Neuronal stem cell (in vitro differentiated cells): ENCODE results near the gene COX4I1.

Experiments used
- DNase-seq: peaks from one replicate; pipeline ENCODE4 v3.0.0-alpha.2; 2013; ENCODE audit warnings: low spot score
- H2AFZ ChIP-seq: one replicate; pipeline ENCODE4 v1.6.1; 2013; ENCODE audit warnings: mild to moderate bottlenecking, low read length, inconsistent platforms
- H2AK5ac ChIP-seq: 2 replicates; pipeline ENCODE4 v1.6.1; 2013; ENCODE audit warnings: low read depth, mild to moderate bottlenecking, inconsistent platforms, low read length, moderate library complexity, mixed read lengths
- H2BK120ac ChIP-seq: 2 replicates; pipeline ENCODE4 v1.6.1; 2013; ENCODE audit warnings: low read depth, mild to moderate bottlenecking, inconsistent platforms, low read length, moderate library complexity, mixed read lengths
- H2BK12ac ChIP-seq: one replicate; pipeline ENCODE4 v1.6.1; 2013; ENCODE audit warnings: low read length, inconsistent platforms
- H2BK15ac ChIP-seq: 2 replicates; pipeline ENCODE4 v1.6.1; 2013; ENCODE audit warnings: mild to moderate bottlenecking, low read length, inconsistent platforms, mixed read lengths
- H2BK5ac ChIP-seq: one replicate; pipeline ENCODE4 v1.6.1; 2013; ENCODE audit warnings: inconsistent platforms, mild to moderate bottlenecking, low read length, moderate library complexity
- H3K14ac ChIP-seq: one replicate; pipeline ENCODE4 v1.6.1; 2013; ENCODE audit warnings: low read length, inconsistent platforms
- H3K18ac ChIP-seq: 2 replicates; pipeline ENCODE4 v1.6.1; 2013; ENCODE audit warnings: low read length, inconsistent platforms
- H3K23ac ChIP-seq: 2 replicates; pipeline ENCODE4 v1.6.1; 2013; ENCODE audit warnings: low read depth, mild to moderate bottlenecking, mixed read lengths, low read length, inconsistent platforms; ENCODE audit not compliant: poor library complexity
- H3K27ac ChIP-seq: replicated peaks from 3 replicates; pipeline ENCODE4 v1.5.1; 2013; ENCODE audit warnings: low read length, inconsistent platforms
- H3K27me3 ChIP-seq, 3 experiments: 2 replicates each; pipeline ENCODE4 v1.6.1; 2013; ENCODE audit warnings: low read length in 3 of 3, mild to moderate bottlenecking in 2 of 3, inconsistent platforms in 1 of 3, low read depth in 1 of 3, mixed read lengths in 1 of 3, moderate library complexity in 1 of 3; ENCODE audit not compliant: control insufficient read depth in 3 of 3, insufficient read depth in 3 of 3
- H3K36me3 ChIP-seq, 2 donors: replicated peaks in 1 of 2; 2 replicates each; pipeline ENCODE4 v1.6.1; 2013; ENCODE audit warnings: low read length in 2 of 2; ENCODE audit not compliant: control insufficient read depth in 2 of 2, insufficient read depth in 2 of 2
- H3K4ac ChIP-seq: 2 replicates; pipeline ENCODE4 v1.6.1; 2013; ENCODE audit warnings: inconsistent platforms, mild to moderate bottlenecking, low read length, moderate library complexity
- H3K4me1 ChIP-seq, 2 donors: 1 replicate in 1 of 2; 2 replicates in 1 of 2; pipeline ENCODE4 v1.6.1; 2013; ENCODE audit warnings: low read length in 2 of 2, low read depth in 1 of 2; ENCODE audit not compliant: control insufficient read depth in 2 of 2, insufficient read depth in 1 of 2
- H3K4me2 ChIP-seq: one replicate; pipeline ENCODE4 v1.6.1; 2013; ENCODE audit warnings: mild to moderate bottlenecking, low read length, inconsistent platforms; ENCODE audit not compliant: insufficient read depth, poor library complexity, severe bottlenecking
- H3K4me3 ChIP-seq, 2 donors: 2 replicates each; pipeline ENCODE4 v1.5.1; 2013; ENCODE audit warnings: low read length in 2 of 2, mild to moderate bottlenecking in 2 of 2, inconsistent platforms in 1 of 2, moderate library complexity in 1 of 2
- H3K79me1 ChIP-seq: one replicate; pipeline ENCODE4 v1.6.1; 2013; ENCODE audit warnings: low read depth, mild to moderate bottlenecking, inconsistent platforms, low read length, moderate library complexity
- H3K9ac ChIP-seq: one replicate; pipeline ENCODE4 v1.6.1; 2013; ENCODE audit warnings: mild to moderate bottlenecking, low read depth, low read length, inconsistent platforms; ENCODE audit not compliant: poor library complexity
- H3K9me3 ChIP-seq, 2 donors: replicated peaks in 1 of 2; 2 replicates each; pipeline versions ENCODE3 to v1.6.1; 2013; ENCODE audit warnings: low read length in 2 of 2, mild to moderate bottlenecking in 2 of 2, inconsistent platforms in 1 of 2, low read depth in 1 of 2, mixed read lengths in 1 of 2, moderate library complexity in 1 of 2; ENCODE audit not compliant: control insufficient read depth in 2 of 2, insufficient read depth in 1 of 2
- H4K8ac ChIP-seq: one replicate; pipeline ENCODE4 v1.6.1; 2013; ENCODE audit warnings: low read depth, mild to moderate bottlenecking, inconsistent platforms, low read length, moderate library complexity
- H4K91ac ChIP-seq: one replicate; pipeline ENCODE4 v1.6.1; 2013; ENCODE audit warnings: low read length, low read depth, mild to moderate bottlenecking, inconsistent platforms; ENCODE audit not compliant: poor library complexity
- WGBS, 2 donors: extraction: QIAGEN DNeasy Blood & Tissue Kit; methylation state at CpG; one replicate each; pipeline ENCODE4 v1.1.7; 2013; ENCODE audit warnings: missing lambda C conversion rate in 2 of 2, mixed read lengths in 1 of 2; ENCODE audit not compliant: insufficient read length in 2 of 2, insufficient replicate concordance in 1 of 2; ENCODE audit errors: extremely low coverage in 2 of 2; 5-methylcytosine and 5-hydroxymethylcytosine counted together

The COX4I1 gene

GRCh38 chr16:85789773-85790172 lies 9.7 kb upstream of the COX4I1 start:
- Histone ChIP-seq H3K18ac (no peak overlapping the region), H2BK15ac (no peak overlapping the region), H3K4me3 (no peak overlapping the region), H4K91ac (no peak overlapping the region), H3K4me2 (no peak overlapping the region), H2BK120ac (no peak overlapping the region), H2BK5ac (no peak overlapping the region), H3K27ac (no peak overlapping the region), H3K9ac (no peak overlapping the region), H3K79me1 (peaks cover 13% of the 10 kb centered on the region), H3K9me3 (peaks cover 0 to 3% of the 10 kb centered on the region in 2 donors), H2AFZ (no peak overlapping the region), H3K36me3 (peaks cover 38 to 80% of the 10 kb centered on the region in 2 donors), H3K4me1 (no peaks in the 10 kb centered on the region), H3K4ac (no peak overlapping the region), H3K23ac (no peak overlapping the region), H3K14ac (no peak overlapping the region), H2BK12ac (no peak overlapping the region), H3K27me3 (no peaks in the 10 kb centered on the region), H4K8ac (no peak overlapping the region), H2AK5ac (no peak overlapping the region)
- DNase-seq, result no peak
- WGBS, 2 donors, result no CpG with 5 or more reads among the region's 6 CpGs

- Histone ChIP-seq H3K36me3 (peaks cover 27 to 74% of the 10 kb centered on the region in 2 donors), H2AFZ (no peak overlapping the region), H3K14ac (no peak overlapping the region), H3K9me3 (peaks cover 0 to 3% of the 10 kb centered on the region in 2 donors), H3K9ac (no peak overlapping the region), H3K27me3 (no peaks in the 10 kb centered on the region), H4K8ac (no peak overlapping the region), H3K4me1 (peaks cover 0 to 4% of the 10 kb centered on the region in 2 donors), H3K18ac (no peak overlapping the region), H2BK5ac (no peak overlapping the region), H2BK12ac (no peak overlapping the region), H3K23ac (peak overlapping the region; percentile 38), H3K79me1 (peaks cover 12% of the 10 kb centered on the region), H3K4me2 (no peak overlapping the region), H2BK120ac (no peak overlapping the region), H3K27ac (no peak overlapping the region), H2BK15ac (no peak overlapping the region), H3K4ac (no peak overlapping the region), H3K4me3 (no peak overlapping the region), H2AK5ac (no peak overlapping the region), H4K91ac (no peak overlapping the region)
- no CpG with 5 or more reads among the region's 5 CpGs for WGBS, 2 donors
- DNase-seq, result no peak
Measured at GRCh38 chr16:85793662-85794298, 5.7 kb upstream of the COX4I1 start.

GRCh38 chr16:85794696-85795095 lies 4.8 kb upstream of the COX4I1 start:
- WGBS, 2 donors, result no CpG with 5 or more reads among the region's 8 CpGs
- H3K4me3 ChIP-seq, result no peak overlapping the region
- peaks cover 0 to 4% of the 10 kb centered on the region in 2 donors for H3K4me1 ChIP-seq
- H4K8ac ChIP-seq, result no peak overlapping the region
- H2AK5ac ChIP-seq, result no peak overlapping the region
- no peak overlapping the region for H4K91ac ChIP-seq
- H3K23ac ChIP-seq, result no peak overlapping the region
- no peak overlapping the region for H3K18ac ChIP-seq
- H3K9me3 ChIP-seq, result peaks cover 0 to 3% of the 10 kb centered on the region in 2 donors
- H3K9ac ChIP-seq, result no peak overlapping the region
- H2BK15ac ChIP-seq, result no peak overlapping the region
- no peak overlapping the region for H3K4ac ChIP-seq
- no peak overlapping the region for H3K14ac ChIP-seq
- H3K4me2 ChIP-seq, result no peak overlapping the region
- no peak overlapping the region for H3K27ac ChIP-seq
- DNase-seq, result no peak
- no peaks in the 10 kb centered on the region for H3K27me3 ChIP-seq
- H3K36me3 ChIP-seq, result peaks cover 24 to 69% of the 10 kb centered on the region in 2 donors
- no peak overlapping the region for H2BK12ac ChIP-seq
- H2BK5ac ChIP-seq, result no peak overlapping the region
- H2BK120ac ChIP-seq, result no peak overlapping the region
- no peak overlapping the region for H2AFZ ChIP-seq
- peaks cover 17% of the 10 kb centered on the region for H3K79me1 ChIP-seq

GRCh38 chr16:85796152-85796551 lies 3.3 kb upstream of the COX4I1 start:
- Histone ChIP-seq H2AK5ac (no peak overlapping the region), H2BK12ac (no peak overlapping the region), H3K79me1 (peaks cover 21% of the 10 kb centered on the region), H4K91ac (no peak overlapping the region), H3K9me3 (peaks cover 0 to 3% of the 10 kb centered on the region in 2 donors), H3K4me3 (no peak overlapping the region), H3K4me1 (peaks cover 3 to 7% of the 10 kb centered on the region in 2 donors), H3K27ac (no peak overlapping the region), H3K27me3 (no peaks in the 10 kb centered on the region), H3K9ac (no peak overlapping the region), H3K36me3 (peaks cover 24 to 70% of the 10 kb centered on the region in 2 donors), H3K18ac (no peak overlapping the region), H2BK5ac (no peak overlapping the region), H2AFZ (no peak overlapping the region), H4K8ac (no peak overlapping the region), H2BK15ac (no peak overlapping the region), H3K4me2 (no peak overlapping the region), H3K23ac (no peak overlapping the region), H3K4ac (no peak overlapping the region), H3K14ac (no peak overlapping the region), H2BK120ac (no peak overlapping the region)
- DNase-seq, result no peak
- no CpG with 5 or more reads among the region's 6 CpGs for WGBS, 2 donors
